Muscle of arm (tissue), 12 donors: Measurements from ENCODE around the gene CACNA1I. TPM values are rescaled to one million over a fixed set of nuclear protein-coding genes. Genes with fewer than 3 reads are reported as not detected.
"Not testable (repeated sequence)": the region's sequence is repeated elsewhere in the genome, so short reads cannot be mapped to it uniquely, and the experiment has no call there.

Experiments used
- DNase-seq: peaks from one replicate; pipeline ENCODE4 v3.0.0-alpha.2; 2013
- polyA plus RNA-seq, 12 donors: library from polyadenylated mRNA; unstranded; fragments of 120-200 nt; gene quantifications; one replicate each; pipeline ENCODE4 v1.2.1, GENCODE V29; 2013; ENCODE audit not compliant: insufficient read length in 12 of 12

The CACNA1I gene
- polyA plus RNA-seq, 12 donors = 0.03 to 0.40 (median 0.13) TPM; not detected in 2

GRCh38 chr22:39717099-39717498, 146.5 kb downstream of the CACNA1I start:
- no peak for DNase-seq

GRCh38 chr22:39718206-39718605, 147.7 kb downstream of the CACNA1I start:
- DNase-seq = no peak

- no peak for DNase-seq
Measured at GRCh38 chr22:39718921-39719475, 148.4 kb downstream of the CACNA1I start.

GRCh38 chr22:39719559-39720450, 149.3 kb downstream of the CACNA1I start:
- DNase-seq = no peak

- no peak for DNase-seq
Measured at GRCh38 chr22:39721206-39722031, 150.9 kb downstream of the CACNA1I start.

- DNase-seq = no peak
Measured at GRCh38 chr22:39722032-39722325, 151.4 kb downstream of the CACNA1I start.

- no peak for DNase-seq
Measured at GRCh38 chr22:39722501-39722900, 151.9 kb downstream of the CACNA1I start.

- no peak for DNase-seq
Measured at GRCh38 chr22:39723463-39723862, 152.9 kb downstream of the CACNA1I start.

GRCh38 chr22:39723899-39724351, 153.4 kb downstream of the CACNA1I start:
- no peak for DNase-seq

GRCh38 chr22:39724390-39724789, 153.8 kb downstream of the CACNA1I start:
- DNase-seq = no peak

GRCh38 chr22:39724857-39725256, 154.3 kb downstream of the CACNA1I start:
- no peak for DNase-seq

GRCh38 chr22:39725351-39726035, 154.9 kb downstream of the CACNA1I start:
- no peak for DNase-seq

GRCh38 chr22:39727541-39727940, 157.0 kb downstream of the CACNA1I start:
- no peak for DNase-seq

- no peak for DNase-seq
Measured at GRCh38 chr22:39728236-39728860, 157.8 kb downstream of the CACNA1I start.

- no peak for DNase-seq
Measured at GRCh38 chr22:39729141-39729934, 158.8 kb downstream of the CACNA1I start.

GRCh38 chr22:39731481-39731880, 160.9 kb downstream of the CACNA1I start:
- DNase-seq = no peak

GRCh38 chr22:39731881-39732555, 161.5 kb downstream of the CACNA1I start:
- DNase-seq = no peak

GRCh38 chr22:39732625-39733024, 162.1 kb downstream of the CACNA1I start:
- DNase-seq = no peak

GRCh38 chr22:39733191-39733590, 162.6 kb downstream of the CACNA1I start:
- DNase-seq = no peak

- not testable (repeated sequence) for DNase-seq
Measured at GRCh38 chr22:39734046-39734445, 163.5 kb downstream of the CACNA1I start.
